ENCODE measurements around the gene PRKAR1B.

The PRKAR1B gene

GRCh38 chr7:693280-693679 is 33.8 kb downstream of the PRKAR1B start:
- Histone ChIP-seq H3K9me3 (ENCODE audit: control insufficient read depth, insufficient read depth, low read depth, low read length) (no peaks in the 10 kb centered on the region), H3K4me3 (ENCODE audit: low read depth, low read length) (no peak overlapping the region), H3K4me1 (ENCODE audit: control insufficient read depth, insufficient read depth, low read length) (no peaks in the 10 kb centered on the region), H3K27ac (ENCODE audit: extremely low read depth, low read depth, low read length) (no peak overlapping the region), H3K36me3 (ENCODE audit: control insufficient read depth in 2 of 2, insufficient read depth in 1 of 2, low read length in 2 of 2) (peaks cover 0 to under 1% of the 10 kb centered on the region in 2 experiments; a peak in 1 of 3 replicates)
- POLR2A ChIA-PET, result interaction anchor here (0.6 kb wide), 1 partner anchor 32 kb away, joined by 3 read pairs; no protein-coding TSS in a partner anchor
- CTCF ChIA-PET, result no interaction called here
- TF ChIP-seq ZNF670 (tag by site-specific recombination; IDR thresholded peaks at IDR 0.05; ENCODE audit: low read depth) (no peak), ZNF366 (tag by site-specific recombination; conservative IDR thresholded peaks at IDR 0.05) (no peak), ZNF26 (tag by site-specific recombination; IDR thresholded peaks at IDR 0.05) (no peak), ZBTB17 (tag by site-specific recombination; IDR thresholded peaks at IDR 0.05) (no peak), ZNF391 (tag by site-specific recombination; IDR thresholded peaks at IDR 0.05; ENCODE audit: borderline replicate concordance, low read depth) (no peak), ZNF548 (tag by site-specific recombination; IDR thresholded peaks at IDR 0.05) (no peak), ZNF664 (tag by site-specific recombination; IDR thresholded peaks at IDR 0.05) (no peak), ZNF280C (tag by site-specific recombination; IDR thresholded peaks at IDR 0.05) (no peak), ZNF596 (tag by site-specific recombination; IDR thresholded peaks at IDR 0.05) (no peak), FEZF1 (tag by site-specific recombination; IDR thresholded peaks at IDR 0.05) (no peak), ZFHX2 (tag by site-specific recombination; conservative IDR thresholded peaks at IDR 0.05) (no peak), YY1 (tag by site-specific recombination; IDR thresholded peaks at IDR 0.05) (no peak), ZNF16 (tag by site-specific recombination; IDR thresholded peaks at IDR 0.05; ENCODE audit: low read depth) (no peak), ZNF560 (tag by site-specific recombination; IDR thresholded peaks at IDR 0.05; ENCODE audit: borderline replicate concordance) (no peak), ZFP41 (tag by site-specific recombination; IDR thresholded peaks at IDR 0.05; ENCODE audit: borderline replicate concordance) (no peak), ZBTB20 (tag by site-specific recombination; IDR thresholded peaks at IDR 0.05) (no peak), ZNF449 (tag by site-specific recombination; IDR thresholded peaks at IDR 0.05) (no peak), ZNF513 (tag by site-specific recombination; IDR thresholded peaks at IDR 0.05) (no peak), REPIN1 (tag by site-specific recombination; IDR thresholded peaks at IDR 0.05; ENCODE audit: low read depth) (no peak)
